ENCODE data around the gene MAGEH1. TPM values are rescaled to one million over a fixed set of nuclear protein-coding genes. Genes with fewer than 3 reads are reported as not detected.
"Not testable (repeated sequence)": the region's sequence is repeated elsewhere in the genome, so short reads cannot be mapped to it uniquely, and the experiment has no call there.

The MAGEH1 gene, protein sequence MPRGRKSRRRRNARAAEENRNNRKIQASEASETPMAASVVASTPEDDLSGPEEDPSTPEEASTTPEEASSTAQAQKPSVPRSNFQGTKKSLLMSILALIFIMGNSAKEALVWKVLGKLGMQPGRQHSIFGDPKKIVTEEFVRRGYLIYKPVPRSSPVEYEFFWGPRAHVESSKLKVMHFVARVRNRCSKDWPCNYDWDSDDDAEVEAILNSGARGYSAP
- 21.3 and 24.4 TPM in 2 replicates for total RNA-seq (2014; rRNA removed; shearing (Covaris generic))

DNA sequence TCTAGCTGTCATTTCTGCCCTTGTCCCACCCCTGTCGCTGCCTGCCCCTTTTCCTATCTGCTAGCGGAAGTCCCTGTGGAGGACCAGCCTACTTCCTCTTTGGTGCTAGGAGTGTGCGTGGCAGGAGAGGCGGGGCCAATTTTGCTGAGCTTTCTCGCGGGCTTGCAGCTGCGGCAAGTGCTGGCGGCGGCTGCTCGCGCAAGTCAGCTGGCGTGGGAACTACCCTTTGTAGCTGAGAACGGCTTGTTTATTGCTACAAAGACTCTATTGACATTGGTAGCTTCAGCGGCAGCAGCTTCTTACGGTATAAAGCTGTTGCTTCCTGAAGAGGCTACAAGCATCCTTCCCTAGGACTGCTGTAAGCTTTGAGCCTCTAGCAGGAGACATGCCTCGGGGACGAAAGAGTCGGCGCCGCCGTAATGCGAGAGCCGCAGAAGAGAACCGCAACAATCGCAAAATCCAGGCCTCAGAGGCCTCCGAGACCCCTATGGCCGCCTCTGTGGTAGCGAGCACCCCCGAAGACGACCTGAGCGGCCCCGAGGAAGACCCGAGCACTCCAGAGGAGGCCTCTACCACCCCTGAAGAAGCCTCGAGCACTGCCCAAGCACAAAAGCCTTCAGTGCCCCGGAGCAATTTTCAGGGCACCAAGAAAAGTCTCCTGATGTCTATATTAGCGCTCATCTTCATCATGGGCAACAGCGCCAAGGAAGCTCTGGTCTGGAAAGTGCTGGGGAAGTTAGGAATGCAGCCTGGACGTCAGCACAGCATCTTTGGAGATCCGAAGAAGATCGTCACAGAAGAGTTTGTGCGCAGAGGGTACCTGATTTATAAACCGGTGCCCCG, at the start of gene MAGEH1:
MAGEH1 (plus strand) TSS at position 138 of the 843 bp plus-strand sequence; CDS start at position 386, 248 bp downstream.
- DNase-seq (ENCODE audit: low read depth): peak; percentile 82

DNA sequence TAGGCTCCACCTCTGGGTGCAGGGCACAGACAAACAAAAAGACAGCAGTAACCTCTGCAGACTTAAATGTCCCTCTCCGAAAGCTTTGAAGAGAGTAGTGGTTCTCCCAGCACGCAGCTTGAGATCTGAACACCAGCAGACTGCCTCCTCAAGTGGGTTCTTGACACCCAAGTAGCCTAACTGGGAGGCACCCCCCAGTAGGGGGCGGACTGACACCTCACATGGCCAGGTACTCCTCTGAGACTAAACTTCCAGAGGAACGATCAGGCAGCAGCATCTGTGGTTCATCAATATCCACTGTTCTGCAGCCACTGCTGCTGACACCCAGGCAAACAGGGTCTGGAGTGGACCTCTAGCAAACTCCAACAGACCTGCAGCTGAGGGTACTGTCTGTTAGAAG, 24.8 kb upstream of the MAGEH1 start:
- not testable (repeated sequence) for DNase-seq (ENCODE audit: low read depth)

DNA sequence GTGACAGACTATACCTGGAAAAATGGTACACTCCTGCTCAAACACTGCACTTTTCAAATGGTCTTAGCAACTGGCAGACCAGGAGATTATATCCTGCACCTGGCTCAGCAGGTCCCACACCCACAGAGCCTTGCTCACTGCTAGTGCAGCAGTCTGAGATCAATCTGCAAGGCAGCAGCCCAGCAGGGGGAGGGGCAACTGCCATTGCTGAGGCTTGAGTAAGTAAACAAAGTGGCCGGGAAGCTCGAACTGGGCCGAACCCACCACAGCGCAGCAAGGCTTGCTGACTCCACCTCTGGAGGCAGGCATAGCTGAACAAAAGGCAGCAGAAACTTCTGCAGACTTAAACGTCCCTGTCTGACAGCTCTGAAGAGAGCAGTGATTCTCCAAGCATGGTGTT, 8.5 kb upstream of the MAGEH1 start:
- DNase-seq (ENCODE audit: low read depth): not testable (repeated sequence)

DNA sequence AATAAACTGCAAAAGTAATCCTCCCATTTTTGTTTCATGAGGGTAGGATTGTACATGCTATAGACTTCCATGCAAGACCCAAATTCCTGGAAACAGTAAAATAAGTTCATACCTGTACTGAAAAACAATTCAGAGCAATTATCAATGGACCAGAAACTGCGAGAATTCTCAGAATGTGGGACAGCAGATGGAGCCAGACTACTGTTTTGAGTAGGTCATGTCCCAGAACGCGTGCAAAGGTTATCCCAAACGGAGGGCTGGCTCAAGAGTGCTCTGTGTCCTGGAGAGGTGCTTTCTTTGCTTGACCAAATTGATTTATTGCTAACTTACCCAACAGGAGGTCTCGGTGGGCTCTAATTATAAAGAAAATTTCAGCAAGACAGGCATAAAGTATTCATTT, 1.7 kb upstream of the MAGEH1 start:
- no peak for DNase-seq (ENCODE audit: low read depth)

DNA sequence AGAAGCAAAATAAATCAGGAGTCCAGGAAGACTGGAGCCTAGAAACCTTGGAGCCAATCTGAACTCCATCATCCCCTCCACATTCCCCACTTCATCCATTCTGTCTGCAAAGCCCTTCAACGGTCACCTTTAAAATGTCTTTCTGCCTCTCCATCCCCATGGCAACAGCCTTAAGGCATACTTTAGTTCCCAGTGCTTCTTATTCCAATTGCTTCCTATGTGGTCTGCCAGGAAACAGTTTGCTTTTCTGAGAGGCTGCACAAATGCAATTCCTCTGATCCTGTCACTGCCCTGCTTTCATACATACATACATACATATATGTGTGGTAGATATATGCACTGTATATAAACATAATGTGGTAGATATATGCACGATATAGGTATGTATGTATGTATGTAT, 786 bp upstream of the MAGEH1 start:
- DNase-seq (ENCODE audit: low read depth): no peak

DNA sequence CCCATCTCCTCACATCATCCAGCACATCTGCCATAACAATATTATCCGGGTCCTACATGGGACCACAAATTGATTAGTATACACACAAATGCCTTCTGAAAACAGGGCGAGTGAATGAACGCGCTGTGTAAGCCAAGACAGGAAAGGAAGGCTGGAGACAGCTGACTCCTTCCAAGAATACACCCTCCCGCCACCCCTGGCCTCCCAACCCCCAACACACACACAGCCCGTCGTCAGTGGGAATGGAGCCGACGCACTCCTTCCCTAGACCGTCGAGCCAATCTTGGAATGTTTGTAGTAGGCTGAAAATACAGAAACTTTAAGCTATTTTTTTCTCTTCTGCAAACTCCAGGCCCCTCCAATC, 319 bp upstream of the MAGEH1 start:
- no peak for DNase-seq (ENCODE audit: low read depth)

DNA sequence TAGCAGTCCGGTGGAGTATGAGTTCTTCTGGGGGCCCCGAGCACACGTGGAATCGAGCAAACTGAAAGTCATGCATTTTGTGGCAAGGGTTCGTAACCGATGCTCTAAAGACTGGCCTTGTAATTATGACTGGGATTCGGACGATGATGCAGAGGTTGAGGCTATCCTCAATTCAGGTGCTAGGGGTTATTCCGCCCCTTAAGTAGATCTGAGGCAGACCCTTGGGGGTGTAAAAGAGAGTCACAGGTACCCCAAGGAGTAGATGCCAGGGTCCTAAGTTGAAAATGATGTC, 852 bp downstream of the MAGEH1 start:
- DNase-seq (ENCODE audit: low read depth): peak; percentile 2

DNA sequence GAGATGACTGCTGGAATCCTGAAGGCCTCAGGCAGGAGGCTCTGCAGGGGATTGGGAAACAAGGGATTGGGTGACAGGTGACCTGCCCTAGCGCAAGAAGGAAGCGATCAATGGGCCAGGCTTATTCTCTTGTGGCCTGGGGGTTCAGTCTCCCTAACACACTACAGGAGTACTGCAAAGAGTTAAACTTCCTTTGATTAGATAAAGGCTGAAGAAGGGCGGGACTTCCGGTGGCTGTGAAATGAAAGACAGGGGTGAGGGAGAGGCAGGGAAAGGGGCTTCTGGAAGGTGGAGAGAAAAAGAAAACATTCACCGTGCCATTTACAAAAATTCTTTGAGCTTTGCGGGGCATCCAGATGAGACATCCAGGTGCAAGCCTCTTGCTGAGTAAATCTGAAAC, 3.8 kb downstream of the MAGEH1 start:
- DNase-seq (ENCODE audit: low read depth): not testable (repeated sequence)

DNA sequence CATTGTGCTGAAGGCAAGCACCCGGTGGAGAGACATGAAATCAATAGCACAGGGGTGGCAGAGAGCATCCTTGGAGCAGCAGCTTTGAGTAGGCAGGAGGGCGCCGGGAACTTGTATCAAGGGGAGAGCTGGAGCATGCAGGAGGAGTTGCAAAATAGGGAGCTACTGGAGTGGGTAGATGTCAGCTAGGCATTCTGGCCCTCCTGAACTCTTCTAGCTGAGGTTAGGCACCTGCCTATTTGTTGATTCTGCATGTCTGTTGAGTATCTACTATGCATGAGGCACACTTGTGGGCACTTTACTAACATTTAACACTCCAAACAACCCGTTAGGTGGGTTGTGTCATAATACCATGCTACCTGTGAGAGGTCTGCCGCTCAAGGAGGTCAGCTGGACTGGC, 7.5 kb downstream of the MAGEH1 start:
- not testable (repeated sequence) for DNase-seq (ENCODE audit: low read depth)

DNA sequence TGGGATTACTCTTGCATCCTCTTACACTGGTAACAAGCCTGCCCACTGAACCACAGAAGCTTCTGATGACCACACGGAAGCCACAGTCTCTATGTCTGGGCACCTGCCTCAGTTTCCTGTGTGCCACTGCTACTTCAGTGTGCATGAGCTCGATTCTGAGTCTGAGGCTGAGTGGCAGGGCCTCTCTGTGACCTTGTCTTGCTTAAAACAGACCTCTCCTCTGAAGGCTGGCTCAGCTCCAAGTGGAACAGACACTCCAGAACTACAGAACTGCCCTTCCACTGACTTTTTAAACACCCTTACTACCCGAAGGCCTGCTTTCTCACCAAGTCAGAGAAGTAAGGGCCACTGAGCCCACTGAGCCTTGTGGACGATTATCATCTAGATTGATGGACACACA, 8.0 kb downstream of the MAGEH1 start:
- not testable (repeated sequence) for DNase-seq (ENCODE audit: low read depth)

DNA sequence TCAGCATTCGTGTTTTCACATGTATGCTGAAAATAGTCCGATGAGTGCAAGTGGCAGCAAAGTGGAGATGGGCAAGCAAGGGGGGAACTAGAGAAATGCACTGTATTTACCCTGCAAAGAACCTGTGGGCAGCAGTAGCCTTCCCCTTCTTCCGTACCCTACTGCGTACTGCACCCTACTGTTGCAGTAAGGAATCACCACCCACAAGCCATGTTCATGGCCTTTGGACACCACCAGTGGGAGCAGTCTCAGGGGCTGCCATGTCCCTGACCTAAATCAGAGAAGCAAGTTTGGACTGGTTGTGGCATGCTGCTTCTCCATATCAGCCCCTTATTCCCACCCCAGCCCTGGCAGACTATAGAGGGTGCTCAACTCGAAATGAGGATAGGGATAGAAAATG, 12.1 kb downstream of the MAGEH1 start:
- not testable (repeated sequence) for DNase-seq (ENCODE audit: low read depth)

DNA sequence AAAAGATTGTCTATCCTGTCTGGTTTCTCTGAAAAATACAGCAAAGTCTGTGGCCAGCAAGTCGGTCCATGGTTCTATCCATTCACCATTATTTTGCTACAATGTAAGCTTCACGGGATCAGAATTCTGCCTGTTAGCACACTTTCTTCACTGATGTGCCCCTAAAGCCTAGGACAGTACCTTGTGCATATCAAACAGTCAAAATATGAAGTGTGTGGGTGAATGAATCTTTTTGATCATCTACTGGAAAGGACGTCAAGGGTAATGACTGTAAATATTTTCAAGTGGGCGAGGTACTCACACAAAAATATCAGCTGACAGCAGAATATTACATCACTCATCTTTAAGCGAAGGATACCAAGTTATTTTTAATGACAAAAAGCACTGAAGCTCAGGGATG, 13.2 kb downstream of the MAGEH1 start:
- DNase-seq (ENCODE audit: low read depth): not testable (repeated sequence)

DNA sequence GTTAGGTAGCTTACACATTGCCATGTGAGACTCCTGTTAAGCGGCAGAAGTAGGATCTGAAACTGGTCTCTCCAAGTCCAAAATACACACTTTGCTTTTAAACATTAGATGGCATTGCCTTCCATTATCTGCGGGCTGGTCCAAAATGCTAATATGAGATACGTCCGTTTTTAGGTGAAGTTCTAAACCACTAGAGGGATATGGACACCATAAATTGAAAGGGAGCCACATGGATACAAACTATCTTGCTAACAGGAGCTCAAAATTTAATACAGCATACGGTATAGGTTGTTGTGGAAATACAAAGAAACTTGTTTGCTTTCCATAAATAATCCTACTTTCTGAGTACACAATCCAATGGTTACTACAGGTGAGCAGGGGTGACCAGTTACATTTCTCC, 13.9 kb downstream of the MAGEH1 start:
- DNase-seq (ENCODE audit: low read depth): not testable (repeated sequence)

DNA sequence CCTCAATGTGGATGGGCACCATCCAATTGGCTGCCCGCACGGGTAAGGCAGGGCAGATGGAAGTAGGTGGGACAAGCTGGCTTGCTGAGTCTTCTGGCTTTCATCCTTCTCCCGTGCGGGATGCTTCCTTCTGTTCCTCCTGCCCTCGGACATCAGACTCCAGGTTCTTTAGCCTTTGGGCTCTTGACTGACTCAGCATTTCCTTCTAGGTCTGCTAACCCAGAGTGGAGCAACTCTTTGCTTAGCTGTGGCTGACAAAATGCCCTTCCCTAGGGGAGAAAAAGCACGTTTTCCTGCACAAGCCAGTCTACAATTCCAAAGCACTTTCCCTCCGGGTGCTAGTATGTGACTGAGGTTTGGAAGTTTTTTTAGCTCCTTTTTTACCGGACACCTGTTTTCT, 28.0 kb downstream of the MAGEH1 start:
- not testable (repeated sequence) for DNase-seq (ENCODE audit: low read depth)

DNA sequence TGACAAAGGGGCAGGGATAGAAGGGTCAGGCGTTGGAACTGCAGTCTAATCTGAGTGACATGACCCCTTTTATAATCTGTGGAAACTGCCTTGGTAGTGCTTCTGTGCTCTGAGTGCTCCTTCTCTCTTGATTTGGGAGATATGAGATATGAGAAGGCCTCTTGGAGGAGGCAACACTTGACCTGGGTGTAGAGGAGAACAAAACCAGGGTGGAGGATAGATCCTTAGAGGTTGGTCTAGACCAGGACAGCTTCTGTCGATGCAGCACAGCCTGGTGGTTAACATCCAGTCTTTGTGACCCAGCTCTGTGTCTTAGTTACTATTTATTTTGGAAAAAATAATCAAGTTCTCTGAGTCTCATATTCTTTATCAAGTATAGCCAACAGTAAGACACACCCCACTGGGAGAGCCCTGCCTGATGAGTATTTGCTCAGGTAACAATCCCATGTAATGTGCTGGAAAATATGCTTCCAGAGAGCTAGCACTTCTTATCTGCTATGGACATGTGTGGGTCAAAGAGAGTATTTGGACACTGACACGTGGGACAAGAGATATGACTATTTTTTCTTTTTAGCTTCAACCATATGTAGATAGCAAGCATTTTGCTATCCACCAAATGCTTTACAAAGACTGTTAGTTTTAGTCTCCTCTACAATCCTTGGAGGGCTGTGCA, 28.6 kb downstream of the MAGEH1 start:
- DNase-seq (ENCODE audit: low read depth): no peak

DNA sequence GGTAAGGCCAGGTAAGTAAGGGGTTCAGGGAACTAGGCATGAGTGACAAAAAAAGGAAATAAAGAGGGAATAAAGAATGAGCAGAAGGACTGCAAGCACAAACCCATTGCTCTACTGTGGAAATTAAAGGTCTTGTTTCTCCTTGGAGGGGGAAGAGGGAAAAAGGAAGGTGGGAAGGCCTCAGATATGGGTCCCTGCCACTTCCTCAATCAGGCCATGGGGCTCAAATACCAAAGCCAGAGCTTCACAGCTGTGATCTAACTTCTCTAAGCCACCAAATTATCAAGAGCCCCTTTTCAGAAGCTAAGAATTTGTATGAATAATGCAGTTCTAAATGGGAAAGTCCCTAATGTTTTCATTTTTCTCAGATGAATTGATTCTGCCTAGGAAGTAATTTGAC, 33.0 kb downstream of the MAGEH1 start:
- no peak for DNase-seq (ENCODE audit: low read depth)

DNA sequence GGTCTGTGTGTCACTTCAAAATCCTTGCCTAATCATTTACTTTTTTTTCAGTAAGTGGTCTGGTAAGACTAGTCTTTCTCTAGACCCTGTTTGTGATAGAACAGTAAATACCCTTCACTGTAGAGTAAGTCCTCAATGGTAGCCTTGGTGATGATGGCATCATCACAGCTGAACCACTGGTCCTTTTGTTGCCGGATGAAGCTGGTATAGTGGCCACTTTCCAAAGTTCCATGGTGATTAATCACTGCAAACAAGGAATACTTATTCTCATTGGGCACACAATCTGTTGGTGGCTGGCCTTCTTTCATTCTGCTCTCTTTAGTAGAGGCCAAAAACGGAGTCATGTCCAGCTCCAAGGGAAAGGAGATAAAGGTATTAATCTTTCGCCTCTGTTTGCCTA, 34.8 kb downstream of the MAGEH1 start:
- DNase-seq (ENCODE audit: low read depth): peak; percentile 46

DNA sequence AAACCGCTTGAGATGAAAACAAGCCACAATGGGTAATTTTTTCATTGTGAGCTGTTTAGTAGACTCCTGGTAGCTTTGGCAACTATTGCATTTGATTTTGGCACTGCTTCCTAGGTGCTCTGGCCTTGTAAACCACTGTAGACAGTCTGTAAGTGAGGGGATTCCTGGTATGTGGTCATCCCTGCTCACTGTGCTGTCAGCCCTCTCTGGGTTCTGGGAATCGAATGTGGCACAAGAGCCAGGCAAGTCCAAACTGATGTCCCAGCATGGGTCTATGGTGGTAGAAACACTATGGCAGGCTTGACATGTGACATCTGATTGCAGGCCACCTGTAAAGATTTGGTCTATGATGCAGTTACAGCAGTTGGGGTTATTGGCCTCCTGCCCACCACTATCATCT, 35.2 kb downstream of the MAGEH1 start:
- no peak for DNase-seq (ENCODE audit: low read depth)

DNA sequence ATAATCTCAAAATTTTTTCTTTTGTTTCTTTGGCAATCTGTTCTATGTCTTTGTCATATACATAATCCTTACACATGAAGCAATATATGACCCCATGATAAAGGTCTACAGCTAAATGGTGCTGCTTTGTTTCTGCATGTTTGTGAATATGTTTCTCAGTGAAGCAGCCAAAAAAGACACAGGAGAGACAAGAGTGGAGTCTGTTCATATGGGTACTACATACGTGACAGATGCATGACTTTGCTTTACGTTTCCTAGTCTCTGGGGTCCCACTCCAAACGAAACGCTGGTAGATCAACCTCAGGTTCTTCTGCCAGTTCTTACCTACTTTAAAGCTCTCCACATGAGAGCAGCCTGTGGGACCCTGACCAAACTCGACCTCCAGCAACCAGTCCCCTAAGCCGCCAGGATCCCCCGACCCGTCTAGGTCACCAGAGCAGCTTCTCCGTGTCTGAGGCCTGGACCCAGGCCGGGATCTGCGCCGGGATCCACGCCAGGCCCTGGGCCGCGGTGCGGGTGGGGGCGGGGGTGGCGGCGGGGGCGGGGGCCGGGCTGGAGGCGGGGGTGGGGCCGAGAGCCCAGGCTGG, 36.2 kb downstream of the MAGEH1 start:
- no peak for DNase-seq (ENCODE audit: low read depth)

DNA sequence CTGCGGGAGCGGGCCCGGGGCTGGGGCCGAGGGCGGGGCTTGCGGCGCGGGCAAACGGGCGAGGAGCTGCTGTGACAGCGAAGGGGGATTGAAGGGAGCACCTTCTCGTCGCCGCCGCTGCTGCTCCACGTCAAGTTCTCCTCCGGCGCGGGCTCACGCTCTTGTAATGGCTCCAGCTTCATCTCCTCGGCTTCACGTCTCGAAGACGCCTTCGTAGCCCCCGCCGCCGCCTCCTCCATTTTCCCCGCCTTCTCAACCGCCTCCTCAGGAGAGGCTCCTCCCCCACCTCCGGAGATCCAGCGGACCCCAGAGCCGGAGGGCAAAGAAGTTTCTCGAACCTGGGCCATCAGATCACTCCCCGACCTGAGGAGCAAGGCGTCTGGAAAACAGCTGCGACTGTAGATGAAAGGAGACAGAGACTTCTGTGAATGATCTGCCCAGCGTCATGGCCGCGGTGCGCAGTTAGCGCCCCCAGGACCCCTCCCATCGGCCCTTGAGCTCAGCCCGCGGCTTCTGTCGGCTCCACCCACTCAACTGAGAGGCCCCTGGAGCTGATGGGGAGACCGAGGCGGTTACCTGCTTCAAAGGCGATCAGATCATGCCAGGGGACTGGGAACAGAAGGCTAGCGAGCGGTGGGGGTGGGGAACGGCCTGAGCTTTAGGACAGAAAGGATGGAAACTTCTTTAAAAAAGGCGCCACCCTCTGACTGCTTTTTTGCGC, 36.8 kb downstream of the MAGEH1 start:
- DNase-seq (ENCODE audit: low read depth): peak; percentile 48

DNA sequence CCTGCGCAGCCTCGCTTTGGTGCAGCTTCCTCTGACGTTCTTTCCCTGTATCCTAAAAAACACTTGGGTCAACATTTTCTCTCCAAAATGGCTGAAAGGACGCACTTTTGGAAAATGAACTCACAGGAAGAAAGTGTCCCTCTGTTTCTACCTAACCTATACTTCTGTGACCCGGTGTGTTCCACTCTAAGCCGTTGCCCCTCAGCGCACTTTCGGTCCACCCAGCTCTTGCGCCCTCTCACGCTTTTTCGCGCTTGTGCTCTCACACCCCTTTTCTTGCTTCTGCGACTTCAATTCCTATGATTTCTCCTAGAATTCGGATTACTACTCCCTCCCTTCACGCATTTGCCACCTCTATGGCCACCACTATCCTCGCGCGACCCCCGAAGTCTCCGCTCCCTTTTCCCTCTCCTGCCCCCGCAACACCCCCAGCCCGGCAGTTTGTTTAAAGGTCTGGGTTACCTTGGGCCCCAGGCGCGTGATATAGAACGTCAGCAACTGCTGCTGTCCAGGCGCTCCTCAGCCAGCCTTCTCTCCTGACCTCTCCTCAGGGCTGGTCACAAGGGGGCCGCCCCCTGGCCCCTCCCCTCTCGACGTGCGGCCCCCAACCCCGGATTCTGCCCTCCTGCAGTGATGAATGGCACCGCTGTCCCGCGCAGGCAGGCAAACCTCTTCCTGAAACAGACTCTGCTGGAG, 37.5 kb downstream of the MAGEH1 start, which contains the start of gene USP51:
USP51 (minus strand) TSS at position 535 of the 696 bp plus-strand sequence. CDS start 909 bp downstream, outside the sequence.
- peak; percentile 17 for DNase-seq (ENCODE audit: low read depth)
